ENCODE measurements around the gene INMT.
A peak's percentile ranks its signal among the peaks of the same experiment; 100 is the strongest.

The INMT gene

DNA sequence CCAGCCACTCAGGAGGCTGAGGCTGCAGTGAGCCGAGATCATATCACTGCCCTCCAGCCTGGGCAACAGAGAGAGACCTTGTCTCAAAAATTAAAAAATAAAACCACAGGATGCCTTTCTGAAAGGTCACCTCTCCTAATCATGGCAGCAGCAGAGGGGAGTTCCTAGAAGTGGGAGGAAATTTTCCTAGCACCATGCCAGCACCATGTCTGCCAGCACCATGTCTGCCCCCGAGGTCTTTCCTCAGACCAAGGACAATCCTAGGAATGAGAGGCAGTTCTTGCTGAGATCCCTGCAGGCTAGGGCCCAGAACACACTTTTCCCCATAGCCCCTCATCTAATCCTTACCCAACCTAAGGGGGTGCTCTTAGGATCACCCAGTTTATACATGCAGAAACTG lies 22.3 kb upstream of the INMT start:
- no peak for DNase-seq

DNA sequence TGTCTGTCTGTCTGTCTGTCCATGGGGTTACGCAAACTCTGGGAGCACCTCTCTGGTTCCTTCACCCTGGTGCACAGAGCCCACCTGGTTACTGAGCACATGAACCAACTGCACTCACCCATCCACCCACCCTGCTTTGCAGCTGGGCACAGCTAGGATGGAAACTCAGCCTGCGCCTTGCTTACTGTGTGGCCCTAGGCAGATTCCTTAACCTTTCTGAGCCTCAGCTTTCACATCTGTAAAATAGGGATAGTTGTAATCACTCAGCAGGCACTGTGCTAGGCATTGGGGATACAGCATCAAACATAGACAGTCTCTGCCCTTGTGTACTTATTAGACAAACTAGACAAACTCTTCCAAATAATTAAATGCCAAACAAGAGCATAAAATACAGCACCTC lies 21.8 kb upstream of the INMT start:
- DNase-seq = no peak

DNA sequence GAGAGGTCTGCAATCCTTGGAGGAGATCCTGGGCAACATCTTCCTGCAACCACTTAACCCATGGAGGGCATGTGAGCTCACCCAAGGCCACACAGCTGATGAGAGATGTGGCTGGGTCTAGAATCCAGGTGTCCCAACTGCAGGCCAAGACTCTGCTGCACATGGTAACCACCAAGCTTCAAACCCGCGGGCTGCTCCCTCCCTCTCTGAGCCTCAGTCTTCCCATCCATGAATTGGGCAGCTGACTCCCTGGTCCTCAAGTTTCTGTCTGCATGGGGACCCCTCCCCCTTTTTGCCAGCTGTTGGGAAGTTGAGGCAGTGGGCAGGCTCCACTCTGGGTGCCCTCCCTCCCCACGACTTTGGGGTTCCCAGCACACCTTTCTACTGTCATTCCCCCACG lies 20.9 kb upstream of the INMT start:
- no peak for DNase-seq

DNA sequence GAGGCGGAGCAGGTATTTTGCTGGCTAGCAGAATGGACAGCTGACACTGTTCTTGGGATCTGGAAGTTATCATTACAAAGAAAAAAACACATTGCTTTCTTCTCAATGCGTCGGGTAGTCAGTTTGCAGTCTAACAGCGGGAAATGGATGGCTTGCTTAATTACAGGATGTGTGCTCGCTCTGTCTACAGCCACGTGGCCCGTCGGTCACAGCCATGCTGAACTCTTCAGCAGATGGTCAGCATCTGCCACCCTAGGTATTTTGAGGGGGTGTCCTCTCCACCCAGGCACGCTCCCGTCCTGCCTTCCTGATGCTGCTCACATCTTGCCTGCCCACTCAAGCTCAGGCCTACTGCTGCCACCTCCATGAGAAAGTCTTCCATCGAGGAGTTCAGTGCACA lies 20.4 kb upstream of the INMT start:
- DNase-seq = no peak

- DNase-seq = no peak
Observed at GRCh38 chr7:30732606-30733005, 19.3 kb upstream of the INMT start.

GRCh38 chr7:30733216-30733615 lies 18.7 kb upstream of the INMT start:
- DNase-seq = no peak

DNA sequence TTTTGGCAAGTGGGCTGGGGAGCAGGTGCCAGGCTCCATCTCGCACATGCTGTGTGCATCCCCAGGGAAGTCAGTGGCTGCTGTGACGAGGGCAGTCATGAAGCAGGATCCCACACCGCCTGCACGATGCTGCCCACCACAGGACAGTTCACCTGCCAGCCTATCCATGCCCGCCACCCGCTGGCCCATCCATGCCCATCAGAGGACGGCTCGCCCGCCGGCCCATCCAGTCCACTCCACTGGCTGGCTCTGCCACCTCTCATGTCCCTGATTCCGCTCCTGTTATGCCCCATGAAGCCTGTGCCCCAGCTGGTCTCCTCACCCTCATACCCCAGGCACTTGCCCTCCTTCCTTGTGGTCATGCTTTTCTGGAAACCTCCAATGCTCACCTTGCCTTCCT lies 18.2 kb upstream of the INMT start:
- DNase-seq = no peak

DNA sequence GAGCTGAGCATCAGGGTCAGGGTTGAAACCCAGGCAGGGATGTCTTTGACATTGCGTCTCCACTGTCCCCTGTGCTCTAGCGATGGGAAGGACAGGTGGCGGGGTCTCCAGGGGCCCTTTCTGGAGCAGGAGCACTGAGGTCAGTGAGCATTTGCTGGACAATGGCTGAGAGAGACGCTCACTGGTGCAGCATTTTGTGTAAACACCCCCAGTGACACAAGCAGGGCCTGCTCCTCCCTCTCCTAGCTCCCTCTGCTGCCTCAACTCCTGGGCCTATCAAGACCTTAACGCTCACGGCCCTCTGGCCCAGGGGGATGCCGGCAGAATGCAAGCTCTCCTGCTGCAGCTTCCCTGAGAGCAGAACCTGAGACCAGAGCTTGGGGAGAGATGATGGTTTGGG lies 17.4 kb upstream of the INMT start:
- DNase-seq = no peak

GRCh38 chr7:30735631-30736030 lies 16.3 kb upstream of the INMT start:
- no peak for DNase-seq

- DNase-seq = no peak
Observed at GRCh38 chr7:30736291-30736690, 15.6 kb upstream of the INMT start.

DNA sequence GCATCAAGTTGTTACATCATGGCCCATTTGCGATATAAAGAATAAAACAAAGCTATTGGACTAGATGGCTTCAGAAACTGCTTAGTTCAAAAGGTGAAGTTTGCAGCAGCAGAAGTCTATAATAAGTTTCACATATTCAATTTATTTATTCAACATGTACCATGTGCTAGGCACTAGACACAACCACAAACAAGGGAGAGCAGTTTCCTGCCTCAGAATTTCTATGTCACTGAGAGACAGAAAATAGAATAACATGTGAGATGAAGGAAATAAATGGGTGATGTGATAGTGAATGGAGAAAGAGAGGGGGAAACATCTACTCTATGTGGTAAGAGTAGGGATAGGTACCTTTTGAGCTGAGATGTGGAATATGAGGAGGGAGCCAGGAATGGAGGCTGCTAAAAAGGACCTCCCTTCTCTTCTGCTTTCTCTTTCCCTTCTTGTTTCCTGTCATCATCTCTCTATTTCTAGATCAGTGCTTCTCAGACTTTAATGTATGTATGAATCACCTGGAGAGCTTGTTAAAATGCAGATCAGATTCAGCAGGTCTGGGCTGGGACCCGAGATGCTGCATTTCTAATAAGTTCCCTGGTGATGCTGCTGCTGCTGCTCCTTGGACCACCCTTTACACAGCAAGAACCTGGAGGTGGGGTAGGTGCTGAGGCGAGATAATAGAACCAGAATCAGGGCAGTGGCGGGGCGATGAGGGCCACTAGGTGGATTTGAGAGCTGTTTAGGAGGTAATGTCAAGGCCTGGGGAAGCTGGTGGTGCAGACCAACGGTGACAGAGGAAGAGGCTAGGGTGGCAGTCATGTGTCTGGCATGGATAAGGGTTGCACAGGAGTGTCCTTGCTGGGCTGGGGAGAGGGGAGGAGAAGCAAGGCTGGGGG lies 13.7 kb upstream of the INMT start:
- no peak for DNase-seq

DNA sequence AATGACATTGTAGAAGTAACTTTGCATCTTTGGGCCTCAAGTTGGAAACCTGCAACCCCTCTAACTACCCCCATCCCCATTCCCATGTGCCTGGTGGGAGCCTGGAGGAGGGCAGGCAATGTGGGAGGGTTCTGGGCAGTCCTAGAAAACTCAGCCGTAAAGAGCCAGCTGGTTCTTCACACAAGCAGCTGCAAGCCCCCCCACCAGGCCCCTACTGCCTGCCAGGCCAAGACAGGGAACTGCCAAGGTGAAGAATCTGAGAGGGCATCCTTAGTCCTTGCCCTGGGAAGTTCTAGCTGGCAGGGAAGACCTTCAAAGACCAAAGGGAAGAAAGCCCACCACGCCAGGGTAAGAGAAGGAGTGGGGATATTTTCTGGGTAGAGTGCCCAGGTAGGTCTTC lies 12.2 kb upstream of the INMT start:
- no peak for DNase-seq

- peak; percentile 49 for DNase-seq
Observed at GRCh38 chr7:30740417-30741181, 11.3 kb upstream of the INMT start.

- no peak for DNase-seq
Observed at GRCh38 chr7:30741289-30741688, 10.6 kb upstream of the INMT start.

DNA sequence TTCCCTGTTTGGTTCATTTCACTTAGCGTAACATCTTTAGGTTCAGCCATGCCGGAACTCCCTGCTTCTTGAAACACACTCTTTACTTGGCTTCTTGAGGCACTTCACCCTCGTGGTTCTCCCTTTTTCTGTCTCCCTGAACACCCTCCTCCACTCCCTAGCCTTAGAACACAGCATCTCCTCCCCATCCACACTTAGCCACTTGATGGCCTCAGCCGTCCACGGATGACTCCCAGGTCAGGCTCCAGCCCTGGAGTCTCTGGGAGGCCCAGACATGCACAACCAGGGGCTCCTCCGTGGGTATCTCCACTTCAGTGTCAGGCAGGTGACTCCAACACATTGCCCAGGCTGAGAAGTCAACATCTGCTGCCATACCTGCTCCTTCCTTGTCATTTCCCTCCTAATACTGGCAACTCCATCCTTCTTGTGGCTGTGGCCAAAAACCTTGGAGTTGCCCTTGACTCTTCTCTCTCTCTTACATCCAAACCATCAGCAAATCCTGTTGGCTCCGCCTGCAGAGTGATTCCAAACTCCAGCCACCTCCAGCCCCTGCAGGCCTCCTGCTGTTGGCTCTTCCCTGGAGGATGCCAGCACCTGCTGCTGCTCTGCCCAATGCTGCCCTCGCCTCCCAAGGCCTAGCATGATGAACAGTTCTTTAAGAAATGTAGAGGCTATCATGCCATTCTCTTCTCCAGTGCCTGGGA lies 8.4 kb upstream of the INMT start:
- no peak for DNase-seq

DNA sequence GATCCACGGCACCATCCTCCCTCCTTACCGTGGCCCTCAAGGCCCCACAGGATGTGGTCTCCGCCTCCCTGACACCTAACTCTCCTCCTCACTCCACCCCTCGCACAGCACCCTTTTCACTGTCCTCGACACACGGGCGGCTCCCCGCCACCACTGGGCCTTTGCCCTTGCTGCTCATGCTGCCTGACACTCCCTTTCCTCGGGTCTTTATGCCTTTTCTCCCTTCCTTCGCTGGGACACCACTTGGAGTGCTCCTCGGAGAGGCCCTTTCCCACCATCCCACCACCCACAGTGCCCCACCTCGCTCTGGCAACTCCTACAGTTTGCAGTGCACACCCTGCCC lies 7.9 kb upstream of the INMT start:
- DNase-seq = no peak

GRCh38 chr7:30745261-30745941 lies 6.5 kb upstream of the INMT start:
- no peak for DNase-seq

GRCh38 chr7:30750010-30750409 lies 1.9 kb upstream of the INMT start:
- no peak for DNase-seq

GRCh38 chr7:30750683-30751650 lies 968 bp upstream of the INMT start:
- peak; percentile 79 for DNase-seq

DNA sequence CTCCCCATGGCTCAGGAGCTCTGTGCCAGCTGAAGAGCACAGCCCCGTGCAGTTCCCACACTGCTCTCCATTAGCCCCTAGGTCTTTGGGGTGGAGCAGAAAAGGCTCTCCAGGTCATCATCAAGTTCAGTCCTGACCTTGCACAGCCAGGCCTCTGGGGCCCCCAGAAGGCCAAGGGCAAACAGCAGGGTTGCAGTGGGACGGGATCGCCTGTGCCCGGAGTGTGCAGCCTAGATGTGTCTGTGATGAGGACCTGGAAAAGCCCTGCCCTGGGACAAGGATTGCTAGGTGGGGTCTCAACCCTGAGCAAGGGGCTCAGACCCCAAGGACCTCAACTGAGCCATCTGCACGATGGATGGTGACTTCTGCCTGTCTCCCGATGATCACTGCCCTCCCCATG lies 549 bp downstream of the INMT start:
- no peak for DNase-seq

DNA sequence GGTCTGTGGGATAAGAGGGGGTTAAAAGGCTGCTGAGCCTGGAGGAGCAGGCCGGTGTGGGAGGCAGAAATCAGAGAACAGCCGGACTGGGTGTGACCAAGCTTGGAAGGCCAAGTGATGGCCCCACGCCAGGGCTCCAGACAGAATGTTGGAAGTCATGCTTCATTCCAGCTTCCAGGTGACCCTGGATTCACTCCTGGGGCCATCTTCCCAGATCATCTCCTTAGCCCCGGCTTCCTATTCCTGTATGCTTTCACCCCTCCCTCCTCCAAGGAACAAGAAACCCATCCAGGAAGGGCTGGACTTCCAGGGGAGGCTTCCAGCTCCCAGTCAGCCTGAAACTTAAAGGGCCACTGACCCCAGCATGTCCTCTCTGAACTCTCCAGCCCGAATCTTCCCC lies 1.0 kb downstream of the INMT start:
- DNase-seq = no peak

- no peak for DNase-seq
Observed at GRCh38 chr7:30754315-30754877, 2.5 kb downstream of the INMT start.
